HepG2 (cell line): Measurements from ENCODE around the gene FGF18. TPM values are rescaled to one million over a fixed set of nuclear protein-coding genes. Genes with fewer than 3 reads are reported as not detected.

Source experiments
- FOSL1 ChIP-seq: sonication (generic); formaldehyde crosslinking; IDR thresholded peaks from 2 replicates; pipeline ENCODE4 v1.9.0; 2021; ENCODE audit warnings: missing genetic modification reagents, borderline replicate concordance
- NBN ChIP-seq: fragments of 450-650 bp; conservative IDR thresholded peaks from 2 replicates; pipeline ENCODE4 v1.6.1; 2017
- PITX1 ChIP-seq: sonication (generic); formaldehyde crosslinking; IDR thresholded peaks from 2 replicates; pipeline ENCODE4 v1.5.1; 2020; ENCODE audit warnings: mild to moderate bottlenecking, missing genetic modification reagents
- SMARCE1 ChIP-seq: fragments of 450-650 bp; IDR thresholded peaks from 2 replicates; pipeline ENCODE4 v1.6.1; 2017; ENCODE audit warnings: borderline replicate concordance
- STAG1 ChIP-seq: sonication (generic); formaldehyde crosslinking; IDR thresholded peaks from 2 replicates; pipeline ENCODE4 v1.4.0; 2020; ENCODE audit warnings: missing genetic modification reagents
- ZKSCAN8 ChIP-seq: IDR thresholded peaks from 2 replicates; pipeline ENCODE4 v1.6.1; 2016; ENCODE audit warnings: borderline replicate concordance, missing genetic modification reagents, missing compliant biosample characterization
- ZNF567 ChIP-seq: sonication (generic); formaldehyde crosslinking; IDR thresholded peaks from 2 replicates; pipeline ENCODE4 v1.8.1; 2023; ENCODE audit warnings: mild to moderate bottlenecking, missing genetic modification reagents, borderline replicate concordance
- ZSCAN29 ChIP-seq: sonication (generic); formaldehyde crosslinking; conservative IDR thresholded peaks from 2 replicates; pipeline ENCODE4 v1.4.0; 2020; ENCODE audit warnings: mild to moderate bottlenecking, missing genetic modification reagents
- polyA plus RNA-seq, 8 experiments: library from polyadenylated mRNA; depleted of rRNA in 3 of 8; stranded (reverse) in 7 of 8; unstranded in 1 of 8; fragments of >200 nt; fragmentation: Illumina TruSeq in 4 of 8; extraction: Trizol in 4 of 8; gene quantifications; 2 replicates each; pipeline versions ENCODE4 v1.2.1 to v1.2.3, GENCODE V29; 2011 to 2016; ENCODE audit warnings: low read depth in 4 of 8, missing spikeins in 1 of 8, mixed read lengths in 1 of 8; ENCODE audit not compliant: insufficient read depth in 1 of 8
- total RNA-seq, 5 experiments: library from RNA; depleted of rRNA; stranded (reverse); fragments of >200 nt; fragmentation: Illumina TruSeq; extraction: Trizol; gene quantifications; 2 replicates each; pipeline ENCODE4 v1.2.3, GENCODE V29; 2016; ENCODE audit warnings: low read depth in 1 of 5
- TF ChIP-seq, protein P1 (sequence below): sonication (generic); formaldehyde crosslinking; conservative IDR thresholded peaks from 2 replicates; pipeline ENCODE4 v1.4.0; 2020; ENCODE audit warnings: missing genetic modification reagents
- TF ChIP-seq, protein P2 (sequence below): sonication (generic); formaldehyde crosslinking; IDR thresholded peaks from 2 replicates; pipeline ENCODE4 v1.8.0; 2023; ENCODE audit warnings: mild to moderate bottlenecking, missing genetic modification reagents

The FGF18 gene
- total and polyA plus RNA-seq, 2 of the 13 experiments (the other 11 are each of a cell fraction or from before 2014, with no cell fraction given), result not detected

DNA sequence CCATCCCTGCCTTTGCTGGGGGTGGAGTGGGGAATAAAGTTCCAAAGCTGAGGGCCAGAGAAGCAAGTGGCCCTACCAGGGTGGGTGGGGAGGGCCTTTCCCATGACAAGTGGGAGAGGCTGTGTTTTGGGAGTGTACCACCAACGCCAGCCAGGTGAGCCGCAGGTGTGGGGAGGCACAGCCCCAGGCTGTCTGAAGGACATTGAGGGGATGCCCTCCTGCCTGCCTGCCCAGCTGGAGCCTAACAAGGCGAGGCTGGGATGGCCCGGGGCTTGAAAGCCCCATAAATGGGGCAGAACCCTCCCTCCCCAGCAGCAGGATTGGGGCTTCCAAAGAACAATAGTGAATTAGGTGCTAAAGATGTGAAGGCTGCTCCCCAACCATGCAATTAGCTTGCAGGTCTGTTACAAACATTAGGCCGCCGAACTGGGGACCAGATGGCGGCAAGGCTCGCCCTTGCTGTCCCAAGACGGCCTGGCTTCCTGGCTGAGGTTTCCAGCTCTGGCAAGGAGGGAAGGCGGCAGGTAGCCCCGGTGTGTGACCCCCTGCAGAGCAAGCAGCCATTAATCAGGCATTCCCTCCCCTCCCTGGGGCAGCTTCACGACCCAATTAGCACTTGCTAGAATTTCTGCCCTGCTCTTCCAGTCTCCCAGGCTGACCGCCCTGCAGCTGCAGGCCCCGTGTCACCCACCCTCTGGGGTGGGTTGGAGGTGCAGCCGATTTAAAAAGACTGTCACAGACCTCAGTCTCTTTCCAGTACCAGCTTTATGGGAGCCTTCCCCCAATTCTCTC, 42.9 kb downstream of the FGF18 start (continued):
- TF ChIP-seq, protein P1, sequence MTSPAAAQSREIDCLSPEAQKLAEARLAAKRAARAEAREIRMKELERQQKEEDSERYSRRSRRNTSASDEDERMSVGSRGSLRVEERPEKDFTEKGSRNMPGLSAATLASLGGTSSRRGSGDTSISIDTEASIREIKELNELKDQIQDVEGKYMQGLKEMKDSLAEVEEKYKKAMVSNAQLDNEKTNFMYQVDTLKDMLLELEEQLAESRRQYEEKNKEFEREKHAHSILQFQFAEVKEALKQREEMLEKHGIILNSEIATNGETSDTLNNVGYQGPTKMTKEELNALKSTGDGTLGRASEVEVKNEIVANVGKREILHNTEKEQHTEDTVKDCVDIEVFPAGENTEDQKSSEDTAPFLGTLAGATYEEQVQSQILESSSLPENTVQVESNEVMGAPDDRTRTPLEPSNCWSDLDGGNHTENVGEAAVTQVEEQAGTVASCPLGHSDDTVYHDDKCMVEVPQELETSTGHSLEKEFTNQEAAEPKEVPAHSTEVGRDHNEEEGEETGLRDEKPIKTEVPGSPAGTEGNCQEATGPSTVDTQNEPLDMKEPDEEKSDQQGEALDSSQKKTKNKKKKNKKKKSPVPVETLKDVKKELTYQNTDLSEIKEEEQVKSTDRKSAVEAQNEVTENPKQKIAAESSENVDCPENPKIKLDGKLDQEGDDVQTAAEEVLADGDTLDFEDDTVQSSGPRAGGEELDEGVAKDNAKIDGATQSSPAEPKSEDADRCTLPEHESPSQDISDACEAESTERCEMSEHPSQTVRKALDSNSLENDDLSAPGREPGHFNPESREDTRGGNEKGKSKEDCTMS, result no peak
- TF ChIP-seq ZSCAN29 (no peak), STAG1 (CRISPR knock-in tag) (no peak), ZNF567 (no peak), PITX1 (CRISPR knock-in tag) (no peak), ZKSCAN8 (no peak), NBN (no peak), SMARCE1 (no peak), FOSL1 (CRISPR knock-in tag) (no peak)
- TF ChIP-seq, protein P2, sequence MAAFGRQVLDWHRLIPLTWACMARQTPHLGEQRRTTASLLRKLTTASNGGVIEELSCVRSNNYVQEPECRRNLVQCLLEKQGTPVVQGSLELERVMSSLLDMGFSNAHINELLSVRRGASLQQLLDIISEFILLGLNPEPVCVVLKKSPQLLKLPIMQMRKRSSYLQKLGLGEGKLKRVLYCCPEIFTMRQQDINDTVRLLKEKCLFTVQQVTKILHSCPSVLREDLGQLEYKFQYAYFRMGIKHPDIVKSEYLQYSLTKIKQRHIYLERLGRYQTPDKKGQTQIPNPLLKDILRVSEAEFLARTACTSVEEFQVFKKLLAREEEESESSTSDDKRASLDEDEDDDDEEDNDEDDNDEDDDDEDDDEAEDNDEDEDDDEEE (CRISPR knock-in tag), result no peak
